SK-N-SH (cell line): ENCODE results near the gene RFTN1. TPM values are rescaled to one million over a fixed set of nuclear protein-coding genes. Genes with fewer than 3 reads are reported as not detected.

Source experiments
- CTCF ChIA-PET: fragments of 300-600, 350-600 bp; formaldehyde crosslinking; extraction: SDS; loops from one replicate; lab custom pipeline; 2021; lab: Yijun Ruan, JAX
- POLR2A ChIA-PET: fragments of 350-600 bp; sonication (Branson Sonifier 250); formaldehyde crosslinking; extraction: SDS; loops from one replicate; lab custom pipeline; 2020; ENCODE audit warnings: antibody characterized with exemption, inconsistent platforms; lab: Yijun Ruan, JAX
- DNase-seq: peaks from one replicate; pipeline ENCODE4 v3.0.0; 2012
- H2AFZ ChIP-seq: fragments of 200-600 bp; sonication (generic); 2 replicates; pipeline ENCODE4 v1.8.1; 2016; ENCODE audit warnings: antibody characterized with exemption, mild to moderate bottlenecking, low read depth
- H3F3A ChIP-seq: fragments of 200-600 bp; sonication (generic); replicated peaks from 2 replicates; pipeline ENCODE3; 2016; ENCODE audit warnings: antibody characterized with exemption, mild to moderate bottlenecking; ENCODE audit not compliant: insufficient read depth
- H3K27ac ChIP-seq, 2 experiments: fragments of 200-500 bp in 1 of 2; fragments of 200-600 bp in 1 of 2; sonication (Bioruptor generic) in 1 of 2; sonication (generic), shearing (Covaris generic) in 1 of 2; 2 replicates each; pipeline versions ENCODE4 v1.5.1 to v1.6.1; 2014 to 2016; ENCODE audit warnings: low read depth in 2 of 2, inconsistent platforms in 1 of 2, low read length in 1 of 2, mild to moderate bottlenecking in 1 of 2, mixed read lengths in 1 of 2
- H3K27me3 ChIP-seq: fragments of 200-600 bp; sonication (generic), shearing (Covaris generic); 2 replicates; pipeline ENCODE4 v1.6.1; 2016; ENCODE audit warnings: mixed run types; ENCODE audit not compliant: insufficient read depth
- H3K36me3 ChIP-seq, 2 experiments: fragments of 200-500 bp in 1 of 2; fragments of 200-600 bp in 1 of 2; sonication (Bioruptor generic) in 1 of 2; sonication (generic) in 1 of 2; replicated peaks in 1 of 2; 2 replicates each; pipeline versions ENCODE3 to v1.5.1; 2014 to 2016; ENCODE audit warnings: low read length in 1 of 2, mild to moderate bottlenecking in 1 of 2; ENCODE audit not compliant: insufficient read depth in 2 of 2, control insufficient read depth in 1 of 2
- H3K4me1 ChIP-seq, 2 experiments: fragments of 200-500 bp in 1 of 2; fragments of 200-600 bp in 1 of 2; sonication (Bioruptor generic) in 1 of 2; sonication (generic), shearing (Covaris generic) in 1 of 2; 2 replicates each; pipeline versions ENCODE4 v1.5.1 to v1.6.1; 2014 to 2016; ENCODE audit warnings: low read depth in 1 of 2, low read length in 1 of 2, mixed run types in 1 of 2; ENCODE audit not compliant: insufficient read depth in 2 of 2, control insufficient read depth in 1 of 2
- H3K4me2 ChIP-seq: fragments of 200-600 bp; sonication (generic), shearing (Covaris generic); 2 replicates; pipeline ENCODE4 v1.6.1; 2017; ENCODE audit warnings: mixed run types
- H3K4me3 ChIP-seq, 2 experiments: fragments of 200-500 bp in 1 of 2; fragments of 200-600 bp in 1 of 2; sonication (Bioruptor generic) in 1 of 2; sonication (generic), shearing (Covaris generic) in 1 of 2; 2 replicates each; pipeline versions ENCODE4 v1.5.1 to v1.8.1; 2014 to 2016; ENCODE audit warnings: low read depth in 2 of 2, inconsistent platforms in 1 of 2, low read length in 1 of 2, mild to moderate bottlenecking in 1 of 2, mixed read lengths in 1 of 2, moderate library complexity in 1 of 2
- H3K79me2 ChIP-seq: fragments of 200-600 bp; sonication (generic); 2 replicates; pipeline ENCODE4 v1.8.1; 2017; ENCODE audit warnings: mild to moderate bottlenecking; ENCODE audit not compliant: insufficient read depth
- H3K9ac ChIP-seq: fragments of 200-600 bp; sonication (generic); 2 replicates; pipeline ENCODE4 v1.6.1; 2017; ENCODE audit warnings: mixed run types
- H3K9me2 ChIP-seq: fragments of 200-600 bp; sonication (generic); 2 replicates; pipeline ENCODE4 v1.6.1; 2017; ENCODE audit warnings: mixed run types
- H3K9me3 ChIP-seq: fragments of 200-600 bp; sonication (generic); 2 replicates; pipeline ENCODE4 v1.6.1; 2017; ENCODE audit warnings: mixed run types, mild to moderate bottlenecking, moderate library complexity
- H4K20me1 ChIP-seq: fragments of 200-600 bp; sonication (generic); 2 replicates; pipeline ENCODE4 v1.6.1; 2017; ENCODE audit warnings: mild to moderate bottlenecking, mixed run types; ENCODE audit not compliant: insufficient read depth
- ELF1 ChIP-seq: IDR thresholded peaks from 2 replicates; pipeline ENCODE4 v1.4.0; 2012
- EP300 ChIP-seq, 2 experiments: IDR thresholded peaks; 2 replicates each; pipeline versions ENCODE4 v1.4.0 to v1.6.1; 2012; ENCODE audit warnings: borderline replicate concordance in 1 of 2, low read depth in 1 of 2, low read length in 1 of 2
- EZH2phosphoT487 ChIP-seq: fragments of 200-600 bp; sonication (generic); IDR thresholded peaks from 2 replicates; pipeline ENCODE4 v1.6.1; 2017; ENCODE audit warnings: low read depth, mixed run types, mild to moderate bottlenecking, antibody characterized with exemption, moderate library complexity, borderline replicate concordance
- GATA2 ChIP-seq: sonication (generic); formaldehyde crosslinking; IDR thresholded peaks from 2 replicates; pipeline ENCODE4 v1.5.0; 2020; ENCODE audit warnings: mild to moderate bottlenecking, missing genetic modification reagents
- RCOR1 ChIP-seq: fragments of 150-350 bp; IDR thresholded peaks from 2 replicates; pipeline ENCODE4 v1.6.1; 2017; ENCODE audit warnings: antibody characterized with exemption, low read length
- RFX5 ChIP-seq: IDR thresholded peaks from 2 replicates; pipeline ENCODE4 v1.6.1; 2012; ENCODE audit warnings: mild to moderate bottlenecking, improper control_type of control experiment, low read length
- WGBS: methylation state at CpG from one replicate; pipeline ENCODE4 v1.1.6; 2017; ENCODE audit warnings: low lambda C conversion rate; 5-methylcytosine and 5-hydroxymethylcytosine counted together
- polyA plus RNA-seq, 3 experiments: library from polyadenylated mRNA; depleted of rRNA; stranded (reverse); fragments of >200 nt; gene quantifications; 2 replicates each; pipeline ENCODE4 v1.2.3, GENCODE V29; 2012
- TF ChIP-seq, protein P1 (sequence below): fragments of 150-350 bp; IDR thresholded peaks from 2 replicates; pipeline ENCODE4 v1.6.1; 2016; ENCODE audit warnings: mild to moderate bottlenecking, low read depth, low read length
- TF ChIP-seq, protein P2 (sequence below): IDR thresholded peaks from 2 replicates; pipeline ENCODE4 v1.4.0; 2012; ENCODE audit warnings: low read depth, borderline replicate concordance
- TF ChIP-seq, protein P3 (sequence below): IDR thresholded peaks from 2 replicates; pipeline ENCODE4 v1.6.1; 2012; ENCODE audit warnings: mild to moderate bottlenecking, low read depth, low read length, moderate library complexity

Gene RFTN1
- polyA plus RNA-seq, 1 of the 3 experiments (the other 2 are of a cell fraction): 21.2 TPM

DNA sequence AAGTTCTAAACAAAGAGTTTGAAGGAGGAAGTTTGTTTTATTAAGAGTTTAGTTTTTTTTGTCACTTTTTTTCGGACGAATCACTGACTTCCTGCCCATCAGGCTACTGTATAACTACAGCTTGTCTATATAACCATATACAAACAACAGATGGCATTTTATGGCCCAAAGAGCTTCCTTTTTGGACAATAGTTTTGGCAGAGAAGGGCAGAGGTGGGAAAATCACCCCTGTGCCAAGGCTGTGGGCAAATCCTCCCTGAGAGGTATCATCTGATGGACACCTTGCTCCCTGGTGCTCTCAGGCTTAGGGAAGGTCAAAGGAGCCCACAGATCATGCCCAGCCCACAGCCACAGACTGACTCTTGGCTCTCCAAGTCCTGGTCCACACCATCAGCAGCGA is 135.1 kb downstream of the RFTN1 start:
- H2AFZ ChIP-seq: no peak overlapping the region
- H3F3A ChIP-seq: peaks cover 3% of the 10 kb centered on the region
- no peaks in the 10 kb centered on the region for H3K79me2 ChIP-seq
- TF ChIP-seq, protein P1, sequence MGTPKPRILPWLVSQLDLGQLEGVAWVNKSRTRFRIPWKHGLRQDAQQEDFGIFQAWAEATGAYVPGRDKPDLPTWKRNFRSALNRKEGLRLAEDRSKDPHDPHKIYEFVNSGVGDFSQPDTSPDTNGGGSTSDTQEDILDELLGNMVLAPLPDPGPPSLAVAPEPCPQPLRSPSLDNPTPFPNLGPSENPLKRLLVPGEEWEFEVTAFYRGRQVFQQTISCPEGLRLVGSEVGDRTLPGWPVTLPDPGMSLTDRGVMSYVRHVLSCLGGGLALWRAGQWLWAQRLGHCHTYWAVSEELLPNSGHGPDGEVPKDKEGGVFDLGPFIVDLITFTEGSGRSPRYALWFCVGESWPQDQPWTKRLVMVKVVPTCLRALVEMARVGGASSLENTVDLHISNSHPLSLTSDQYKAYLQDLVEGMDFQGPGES: no peak
- TF ChIP-seq EP300 (IDR thresholded peaks at IDR 0.05; ENCODE audit: borderline replicate concordance in 1 of 2, low read depth in 1 of 2, low read length in 1 of 2): no peak
- TF ChIP-seq RCOR1: no peak
- TF ChIP-seq, protein P2, sequence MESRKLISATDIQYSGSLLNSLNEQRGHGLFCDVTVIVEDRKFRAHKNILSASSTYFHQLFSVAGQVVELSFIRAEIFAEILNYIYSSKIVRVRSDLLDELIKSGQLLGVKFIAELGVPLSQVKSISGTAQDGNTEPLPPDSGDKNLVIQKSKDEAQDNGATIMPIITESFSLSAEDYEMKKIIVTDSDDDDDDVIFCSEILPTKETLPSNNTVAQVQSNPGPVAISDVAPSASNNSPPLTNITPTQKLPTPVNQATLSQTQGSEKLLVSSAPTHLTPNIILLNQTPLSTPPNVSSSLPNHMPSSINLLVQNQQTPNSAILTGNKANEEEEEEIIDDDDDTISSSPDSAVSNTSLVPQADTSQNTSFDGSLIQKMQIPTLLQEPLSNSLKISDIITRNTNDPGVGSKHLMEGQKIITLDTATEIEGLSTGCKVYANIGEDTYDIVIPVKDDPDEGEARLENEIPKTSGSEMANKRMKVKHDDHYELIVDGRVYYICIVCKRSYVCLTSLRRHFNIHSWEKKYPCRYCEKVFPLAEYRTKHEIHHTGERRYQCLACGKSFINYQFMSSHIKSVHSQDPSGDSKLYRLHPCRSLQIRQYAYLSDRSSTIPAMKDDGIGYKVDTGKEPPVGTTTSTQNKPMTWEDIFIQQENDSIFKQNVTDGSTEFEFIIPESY: no peak
- TF ChIP-seq GATA2 (CRISPR knock-in tag): no peak
- no peak for TF ChIP-seq EZH2phosphoT487
- TF ChIP-seq, all 33 proteins: peak for 0
- H3K27ac ChIP-seq: no peak overlapping the region; a peak in 1 of 4 replicates
- WGBS: 78% methylated on average over 3 of the region's 3 CpGs
- no peak overlapping the region for H3K4me3 ChIP-seq
- peaks cover 0 to 11% of the 10 kb centered on the region in 2 experiments; a peak in 1 of 4 replicates for H3K4me1 ChIP-seq
- H3K9ac ChIP-seq: no peak overlapping the region
- no peaks in the 10 kb centered on the region for H4K20me1 ChIP-seq
- no peak for DNase-seq
- H3K9me2 ChIP-seq: no peaks in the 10 kb centered on the region
- POLR2A ChIA-PET: no interaction called here
- no peaks in the 10 kb centered on the region for H3K9me3 ChIP-seq
- no peaks in the 10 kb centered on the region for H3K27me3 ChIP-seq
- H3K36me3 ChIP-seq: peaks cover 13 to 17% of the 10 kb centered on the region in 2 experiments
- no peak overlapping the region for H3K4me2 ChIP-seq
- CTCF ChIA-PET: interaction anchor here (0.7 to 1.7 kb wide), 2 partner anchors 60 to 88 kb away, joined by 3 to 5 read pairs; no protein-coding TSS in a partner anchor

DNA sequence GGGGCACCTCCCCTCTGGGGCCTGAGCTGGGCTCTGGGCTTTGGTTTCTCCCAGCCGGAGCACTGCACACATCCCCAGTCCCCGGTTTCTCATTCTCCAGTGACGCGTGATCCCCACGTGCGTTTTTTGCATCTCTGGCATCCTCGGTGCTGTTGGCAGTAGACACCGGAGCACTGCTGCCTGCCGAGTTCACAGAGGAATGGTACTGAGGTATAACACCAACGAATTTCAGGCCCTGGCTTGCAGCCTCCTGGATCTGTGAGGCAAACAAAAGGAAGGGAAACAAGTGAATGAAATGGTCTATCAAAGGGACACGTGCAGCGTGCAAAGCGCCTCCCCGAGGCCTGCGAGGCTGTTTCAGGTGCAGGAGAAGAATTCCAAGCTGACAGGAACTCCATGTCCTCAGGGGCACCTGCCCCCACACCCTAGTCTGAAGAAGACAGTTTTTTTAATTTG is 135.6 kb downstream of the RFTN1 start:
- no peaks in the 10 kb centered on the region for H3K79me2 ChIP-seq
- no peak for DNase-seq
- H4K20me1 ChIP-seq: no peaks in the 10 kb centered on the region
- H3F3A ChIP-seq: peaks cover 3% of the 10 kb centered on the region
- peaks cover 13 to 17% of the 10 kb centered on the region in 2 experiments for H3K36me3 ChIP-seq
- H3K4me3 ChIP-seq: no peak overlapping the region
- H3K4me1 ChIP-seq: peaks cover 0 to 11% of the 10 kb centered on the region in 2 experiments; a peak in 1 of 4 replicates
- CTCF ChIA-PET: no interaction called here
- H3K9ac ChIP-seq: no peak overlapping the region
- no peaks in the 10 kb centered on the region for H3K27me3 ChIP-seq
- POLR2A ChIA-PET: no interaction called here
- H3K27ac ChIP-seq: no peak overlapping the region; a peak in 1 of 4 replicates
- H3K9me3 ChIP-seq: no peaks in the 10 kb centered on the region
- TF ChIP-seq ELF1 (no peak), RFX5 (no peak)
- TF ChIP-seq, protein P2: no peak
- TF ChIP-seq, protein P3, sequence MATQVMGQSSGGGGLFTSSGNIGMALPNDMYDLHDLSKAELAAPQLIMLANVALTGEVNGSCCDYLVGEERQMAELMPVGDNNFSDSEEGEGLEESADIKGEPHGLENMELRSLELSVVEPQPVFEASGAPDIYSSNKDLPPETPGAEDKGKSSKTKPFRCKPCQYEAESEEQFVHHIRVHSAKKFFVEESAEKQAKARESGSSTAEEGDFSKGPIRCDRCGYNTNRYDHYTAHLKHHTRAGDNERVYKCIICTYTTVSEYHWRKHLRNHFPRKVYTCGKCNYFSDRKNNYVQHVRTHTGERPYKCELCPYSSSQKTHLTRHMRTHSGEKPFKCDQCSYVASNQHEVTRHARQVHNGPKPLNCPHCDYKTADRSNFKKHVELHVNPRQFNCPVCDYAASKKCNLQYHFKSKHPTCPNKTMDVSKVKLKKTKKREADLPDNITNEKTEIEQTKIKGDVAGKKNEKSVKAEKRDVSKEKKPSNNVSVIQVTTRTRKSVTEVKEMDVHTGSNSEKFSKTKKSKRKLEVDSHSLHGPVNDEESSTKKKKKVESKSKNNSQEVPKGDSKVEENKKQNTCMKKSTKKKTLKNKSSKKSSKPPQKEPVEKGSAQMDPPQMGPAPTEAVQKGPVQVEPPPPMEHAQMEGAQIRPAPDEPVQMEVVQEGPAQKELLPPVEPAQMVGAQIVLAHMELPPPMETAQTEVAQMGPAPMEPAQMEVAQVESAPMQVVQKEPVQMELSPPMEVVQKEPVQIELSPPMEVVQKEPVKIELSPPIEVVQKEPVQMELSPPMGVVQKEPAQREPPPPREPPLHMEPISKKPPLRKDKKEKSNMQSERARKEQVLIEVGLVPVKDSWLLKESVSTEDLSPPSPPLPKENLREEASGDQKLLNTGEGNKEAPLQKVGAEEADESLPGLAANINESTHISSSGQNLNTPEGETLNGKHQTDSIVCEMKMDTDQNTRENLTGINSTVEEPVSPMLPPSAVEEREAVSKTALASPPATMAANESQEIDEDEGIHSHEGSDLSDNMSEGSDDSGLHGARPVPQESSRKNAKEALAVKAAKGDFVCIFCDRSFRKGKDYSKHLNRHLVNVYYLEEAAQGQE: no peak
- TF ChIP-seq, all 33 proteins: peak for 0
- no peak overlapping the region for H3K4me2 ChIP-seq
- H2AFZ ChIP-seq: no peak overlapping the region
- 95% methylated on average over 15 of the region's 15 CpGs for WGBS
- H3K9me2 ChIP-seq: no peaks in the 10 kb centered on the region
